ENCODE data around the gene PLCB3. TPM values are rescaled to one million over a fixed set of nuclear protein-coding genes. Genes with fewer than 3 reads are reported as not detected.

PLCB3 gene
- total and polyA plus RNA-seq, 2 of the 13 experiments (the other 11 are each of a cell fraction or from before 2014, with no cell fraction given) = 7.5 to 13.8 TPM

DNA sequence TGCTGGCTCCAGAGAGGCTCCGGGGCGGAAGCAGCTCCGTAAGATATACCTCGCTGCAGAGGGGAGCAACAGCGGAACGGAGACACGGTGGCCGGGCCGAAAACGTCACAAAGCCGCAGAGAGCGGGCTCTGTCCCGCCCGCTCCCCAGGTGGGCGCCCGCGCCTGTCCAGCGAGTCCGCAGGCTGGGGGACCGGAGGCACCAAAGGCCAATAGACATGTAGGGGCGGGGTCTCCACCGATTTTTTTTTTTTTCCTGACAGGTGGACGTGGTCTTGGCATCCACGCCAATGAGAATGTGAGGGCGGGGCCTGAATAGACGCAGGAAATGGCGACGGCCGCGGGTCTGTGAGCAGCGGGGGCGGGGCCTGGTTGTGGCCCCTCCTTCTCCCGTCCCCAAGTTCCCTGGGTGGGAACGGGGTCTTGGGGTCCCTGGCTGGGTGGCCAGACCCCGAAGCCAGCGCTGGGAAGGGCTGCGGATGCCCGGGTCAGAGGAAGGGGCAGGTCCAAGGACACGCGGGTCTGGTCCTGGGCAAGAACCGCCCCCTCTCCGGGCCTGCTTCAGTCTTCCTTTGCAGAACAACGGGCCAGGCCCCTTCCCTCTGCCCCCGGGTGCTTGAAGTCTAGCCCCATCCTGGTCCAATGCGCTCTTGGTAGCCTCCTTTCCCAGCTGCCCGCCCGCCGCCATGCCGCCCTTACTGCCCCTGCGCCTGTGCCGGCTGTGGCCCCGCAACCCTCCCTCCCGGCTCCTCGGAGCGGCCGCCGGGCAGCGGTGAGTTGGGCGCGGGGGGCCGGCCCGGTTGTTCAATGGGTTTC is 21.0 kb upstream of the PLCB3 start, which contains the start of gene DNAJC4 (continued):
- TF ChIP-seq, protein P1, sequence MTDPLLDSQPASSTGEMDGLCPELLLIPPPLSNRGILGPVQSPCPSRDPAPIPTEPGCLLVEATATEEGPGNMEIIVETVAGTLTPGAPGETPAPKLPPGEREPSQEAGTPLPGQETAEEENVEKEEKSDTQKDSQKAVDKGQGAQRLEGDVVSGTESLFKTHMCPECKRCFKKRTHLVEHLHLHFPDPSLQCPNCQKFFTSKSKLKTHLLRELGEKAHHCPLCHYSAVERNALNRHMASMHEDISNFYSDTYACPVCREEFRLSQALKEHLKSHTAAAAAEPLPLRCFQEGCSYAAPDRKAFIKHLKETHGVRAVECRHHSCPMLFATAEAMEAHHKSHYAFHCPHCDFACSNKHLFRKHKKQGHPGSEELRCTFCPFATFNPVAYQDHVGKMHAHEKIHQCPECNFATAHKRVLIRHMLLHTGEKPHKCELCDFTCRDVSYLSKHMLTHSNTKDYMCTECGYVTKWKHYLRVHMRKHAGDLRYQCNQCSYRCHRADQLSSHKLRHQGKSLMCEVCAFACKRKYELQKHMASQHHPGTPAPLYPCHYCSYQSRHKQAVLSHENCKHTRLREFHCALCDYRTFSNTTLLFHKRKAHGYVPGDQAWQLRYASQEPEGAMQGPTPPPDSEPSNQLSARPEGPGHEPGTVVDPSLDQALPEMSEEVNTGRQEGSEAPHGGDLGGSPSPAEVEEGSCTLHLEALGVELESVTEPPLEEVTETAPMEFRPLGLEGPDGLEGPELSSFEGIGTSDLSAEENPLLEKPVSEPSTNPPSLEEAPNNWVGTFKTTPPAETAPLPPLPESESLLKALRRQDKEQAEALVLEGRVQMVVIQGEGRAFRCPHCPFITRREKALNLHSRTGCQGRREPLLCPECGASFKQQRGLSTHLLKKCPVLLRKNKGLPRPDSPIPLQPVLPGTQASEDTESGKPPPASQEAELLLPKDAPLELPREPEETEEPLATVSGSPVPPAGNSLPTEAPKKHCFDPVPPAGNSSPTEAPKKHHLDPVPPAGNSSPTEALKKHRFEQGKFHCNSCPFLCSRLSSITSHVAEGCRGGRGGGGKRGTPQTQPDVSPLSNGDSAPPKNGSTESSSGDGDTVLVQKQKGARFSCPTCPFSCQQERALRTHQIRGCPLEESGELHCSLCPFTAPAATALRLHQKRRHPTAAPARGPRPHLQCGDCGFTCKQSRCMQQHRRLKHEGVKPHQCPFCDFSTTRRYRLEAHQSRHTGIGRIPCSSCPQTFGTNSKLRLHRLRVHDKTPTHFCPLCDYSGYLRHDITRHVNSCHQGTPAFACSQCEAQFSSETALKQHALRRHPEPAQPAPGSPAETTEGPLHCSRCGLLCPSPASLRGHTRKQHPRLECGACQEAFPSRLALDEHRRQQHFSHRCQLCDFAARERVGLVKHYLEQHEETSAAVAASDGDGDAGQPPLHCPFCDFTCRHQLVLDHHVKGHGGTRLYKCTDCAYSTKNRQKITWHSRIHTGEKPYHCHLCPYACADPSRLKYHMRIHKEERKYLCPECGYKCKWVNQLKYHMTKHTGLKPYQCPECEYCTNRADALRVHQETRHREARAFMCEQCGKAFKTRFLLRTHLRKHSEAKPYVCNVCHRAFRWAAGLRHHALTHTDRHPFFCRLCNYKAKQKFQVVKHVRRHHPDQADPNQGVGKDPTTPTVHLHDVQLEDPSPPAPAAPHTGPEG (CRISPR knock-in tag; IDR thresholded peaks at IDR 0.05) = peak; percentile 73; the same call in 1 of the 2 replicates
- 0 out of 2 replicates have a peak, but pooled peaks have one; percentile 17 for TF ChIP-seq ZBTB20 (CRISPR knock-in tag; IDR thresholded peaks at IDR 0.05; ENCODE audit: borderline replicate concordance, low read depth)
- TF ChIP-seq ZNF367 (CRISPR knock-in tag; IDR thresholded peaks at IDR 0.05; ENCODE audit: borderline replicate concordance) = no peak
- TF ChIP-seq ZNF350 (CRISPR knock-in tag; IDR thresholded peaks at IDR 0.05; ENCODE audit: borderline replicate concordance, low read depth) = peak; percentile 67
- TF ChIP-seq, protein P2, sequence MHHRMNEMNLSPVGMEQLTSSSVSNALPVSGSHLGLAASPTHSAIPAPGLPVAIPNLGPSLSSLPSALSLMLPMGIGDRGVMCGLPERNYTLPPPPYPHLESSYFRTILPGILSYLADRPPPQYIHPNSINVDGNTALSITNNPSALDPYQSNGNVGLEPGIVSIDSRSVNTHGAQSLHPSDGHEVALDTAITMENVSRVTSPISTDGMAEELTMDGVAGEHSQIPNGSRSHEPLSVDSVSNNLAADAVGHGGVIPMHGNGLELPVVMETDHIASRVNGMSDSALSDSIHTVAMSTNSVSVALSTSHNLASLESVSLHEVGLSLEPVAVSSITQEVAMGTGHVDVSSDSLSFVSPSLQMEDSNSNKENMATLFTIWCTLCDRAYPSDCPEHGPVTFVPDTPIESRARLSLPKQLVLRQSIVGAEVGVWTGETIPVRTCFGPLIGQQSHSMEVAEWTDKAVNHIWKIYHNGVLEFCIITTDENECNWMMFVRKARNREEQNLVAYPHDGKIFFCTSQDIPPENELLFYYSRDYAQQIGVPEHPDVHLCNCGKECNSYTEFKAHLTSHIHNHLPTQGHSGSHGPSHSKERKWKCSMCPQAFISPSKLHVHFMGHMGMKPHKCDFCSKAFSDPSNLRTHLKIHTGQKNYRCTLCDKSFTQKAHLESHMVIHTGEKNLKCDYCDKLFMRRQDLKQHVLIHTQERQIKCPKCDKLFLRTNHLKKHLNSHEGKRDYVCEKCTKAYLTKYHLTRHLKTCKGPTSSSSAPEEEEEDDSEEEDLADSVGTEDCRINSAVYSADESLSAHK (CRISPR knock-in tag; IDR thresholded peaks at IDR 0.05; ENCODE audit: borderline replicate concordance) = no peak
- TF ChIP-seq BORCS8-MEF2B (CRISPR knock-in tag; IDR thresholded peaks at IDR 0.05) = no peak; the same call in 1 of the 2 replicates
- no peak for TF ChIP-seq ZNF672 (CRISPR knock-in tag; IDR thresholded peaks at IDR 0.05)
- no peak for TF ChIP-seq NFATC3 (CRISPR knock-in tag; IDR thresholded peaks at IDR 0.05)
- TF ChIP-seq TCF12 (IDR thresholded peaks at IDR 0.05) = no peak
- TF ChIP-seq TCF12 (CRISPR knock-in tag; IDR thresholded peaks at IDR 0.05) = peak; percentile 10; the same call in 1 of the 2 replicates
- no peak for TF ChIP-seq ZNF609 (CRISPR knock-in tag; IDR thresholded peaks at IDR 0.05; ENCODE audit: borderline replicate concordance)
